HFF-Myc (cell line): ENCODE results near the gene FOXN3.
A peak's percentile ranks its signal among the peaks of the same experiment; 100 is the strongest.

Experiments used
- DNase-seq: peaks from one replicate; pipeline ENCODE4 v3.0.0-alpha.2; 2011; ENCODE audit warnings: low read depth; ENCODE audit errors: extremely low read depth
- H3K4me3 ChIP-seq: replicated peaks from 2 replicates; pipeline ENCODE4 v1.5.1; 2011; ENCODE audit warnings: low read depth, mild to moderate bottlenecking, control low read depth, low read length
- TF ChIP-seq, protein P1 (sequence below): IDR thresholded peaks from 2 replicates; pipeline ENCODE4 v1.5.1; 2012; ENCODE audit warnings: mild to moderate bottlenecking, low read depth, low read length, control low read depth; ENCODE audit errors: missing control alignments

FOXN3 gene

DNA sequence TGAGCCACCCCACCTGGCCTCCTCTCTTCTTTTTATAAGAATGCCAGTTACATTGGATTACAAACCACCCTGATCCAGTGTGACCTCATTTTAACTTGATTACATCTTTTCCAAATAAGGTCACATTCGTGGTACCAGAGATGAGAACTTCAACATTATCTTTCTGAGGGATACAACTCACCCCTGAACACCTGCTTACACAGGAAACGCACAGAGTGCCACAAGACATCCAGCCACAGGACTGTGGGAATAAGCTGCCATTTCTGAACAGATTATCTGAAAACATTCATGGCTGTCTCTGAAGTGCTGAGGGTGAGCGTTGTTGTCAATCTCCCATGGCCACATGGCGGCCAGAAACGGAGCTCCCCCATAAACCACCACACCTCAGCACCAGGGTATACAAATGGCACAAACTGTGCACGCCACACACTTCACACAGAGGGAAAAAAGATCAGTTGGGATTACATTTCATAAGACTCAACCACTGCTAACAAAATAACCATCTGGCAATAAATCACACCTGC lies 23.7 kb downstream of the FOXN3 start:
- DNase-seq: no peak
- H3K4me3 ChIP-seq: no peak overlapping the region
- TF ChIP-seq, protein P1, sequence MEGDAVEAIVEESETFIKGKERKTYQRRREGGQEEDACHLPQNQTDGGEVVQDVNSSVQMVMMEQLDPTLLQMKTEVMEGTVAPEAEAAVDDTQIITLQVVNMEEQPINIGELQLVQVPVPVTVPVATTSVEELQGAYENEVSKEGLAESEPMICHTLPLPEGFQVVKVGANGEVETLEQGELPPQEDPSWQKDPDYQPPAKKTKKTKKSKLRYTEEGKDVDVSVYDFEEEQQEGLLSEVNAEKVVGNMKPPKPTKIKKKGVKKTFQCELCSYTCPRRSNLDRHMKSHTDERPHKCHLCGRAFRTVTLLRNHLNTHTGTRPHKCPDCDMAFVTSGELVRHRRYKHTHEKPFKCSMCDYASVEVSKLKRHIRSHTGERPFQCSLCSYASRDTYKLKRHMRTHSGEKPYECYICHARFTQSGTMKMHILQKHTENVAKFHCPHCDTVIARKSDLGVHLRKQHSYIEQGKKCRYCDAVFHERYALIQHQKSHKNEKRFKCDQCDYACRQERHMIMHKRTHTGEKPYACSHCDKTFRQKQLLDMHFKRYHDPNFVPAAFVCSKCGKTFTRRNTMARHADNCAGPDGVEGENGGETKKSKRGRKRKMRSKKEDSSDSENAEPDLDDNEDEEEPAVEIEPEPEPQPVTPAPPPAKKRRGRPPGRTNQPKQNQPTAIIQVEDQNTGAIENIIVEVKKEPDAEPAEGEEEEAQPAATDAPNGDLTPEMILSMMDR: no peak

DNA sequence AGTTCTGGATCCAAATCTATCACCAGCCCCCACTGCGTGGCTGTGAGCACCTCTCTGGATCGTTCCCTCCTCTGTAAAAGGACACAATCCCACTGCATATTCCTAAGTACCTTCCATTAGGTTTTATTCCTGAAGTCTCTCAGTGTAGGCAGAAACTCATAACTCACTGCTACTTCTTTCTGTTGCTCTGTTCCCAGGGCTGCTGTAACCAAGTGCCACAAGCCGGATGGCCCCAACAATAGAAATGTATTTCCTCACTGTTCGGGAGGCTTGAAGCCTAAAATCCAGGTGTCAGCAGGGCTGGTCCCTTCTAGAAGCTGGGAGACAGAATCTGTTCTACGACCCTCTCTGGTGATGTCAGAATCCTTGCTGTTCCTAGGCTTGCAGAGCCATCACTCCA lies 24.9 kb downstream of the FOXN3 start:
- H3K4me3 ChIP-seq: no peak overlapping the region
- TF ChIP-seq, protein P1: no peak
- DNase-seq: no peak

DNA sequence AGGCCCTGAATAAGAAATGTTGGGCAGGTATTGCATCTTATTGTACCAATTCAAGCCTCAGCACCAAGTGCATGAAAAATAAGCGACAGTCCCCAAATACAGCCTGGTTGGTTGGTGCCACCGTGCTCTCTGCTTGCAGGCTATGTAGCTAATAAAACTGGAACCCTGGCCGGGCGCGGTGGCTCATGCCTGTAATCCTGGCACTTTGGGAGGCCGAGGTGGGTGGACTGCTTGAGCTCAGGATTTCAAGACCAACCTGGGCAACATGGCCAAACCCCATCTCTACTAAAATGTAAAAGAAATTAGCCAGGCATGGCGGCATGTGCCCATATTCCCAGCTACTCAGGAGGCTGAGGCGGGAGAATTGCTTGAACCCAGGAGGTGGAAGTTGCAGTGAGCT lies 25.5 kb downstream of the FOXN3 start:
- H3K4me3 ChIP-seq: no peak overlapping the region
- TF ChIP-seq, protein P1: no peak
- no peak for DNase-seq

DNA sequence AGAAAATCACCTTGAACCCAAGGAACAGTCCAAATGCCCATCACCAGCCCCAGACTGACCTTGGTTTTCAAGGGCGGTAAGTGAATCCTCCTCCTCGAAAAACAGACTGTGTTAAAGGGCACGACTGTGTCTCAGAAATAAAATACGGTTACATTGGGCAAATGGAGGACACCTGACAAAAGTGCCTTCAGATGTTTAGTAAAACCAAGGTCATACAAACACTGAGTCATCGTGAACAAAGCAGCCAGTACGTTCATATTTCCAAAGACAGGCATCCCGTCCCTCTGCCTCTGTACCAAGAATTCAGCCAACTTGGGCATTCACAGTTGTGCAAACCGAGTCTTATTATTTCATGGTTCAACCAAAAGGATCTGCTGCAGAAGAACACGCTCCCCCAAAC lies 25.9 kb downstream of the FOXN3 start:
- no peak overlapping the region for H3K4me3 ChIP-seq
- TF ChIP-seq, protein P1: no peak
- DNase-seq: no peak

DNA sequence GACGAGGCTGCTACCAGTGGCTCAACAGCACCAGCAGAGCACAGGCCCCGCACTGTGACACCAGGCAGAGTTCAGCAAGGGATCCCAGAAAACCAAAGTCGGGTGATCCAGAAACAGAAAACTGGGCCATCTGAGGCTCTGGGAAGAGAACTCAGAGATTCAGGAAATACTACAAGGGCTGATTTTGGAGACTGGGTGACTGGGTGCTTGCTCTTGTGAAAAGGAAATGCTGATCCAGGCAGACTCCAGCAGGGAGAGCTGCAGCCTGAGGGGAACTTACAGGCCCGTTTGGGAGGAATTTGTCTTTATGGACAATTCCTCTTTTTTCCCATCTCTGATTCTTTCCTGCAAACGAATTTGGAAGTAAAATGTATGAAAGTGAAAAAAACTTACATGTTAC lies 28.2 kb downstream of the FOXN3 start:
- DNase-seq: no peak
- no peak overlapping the region for H3K4me3 ChIP-seq
- TF ChIP-seq, protein P1: peak; percentile 6

DNA sequence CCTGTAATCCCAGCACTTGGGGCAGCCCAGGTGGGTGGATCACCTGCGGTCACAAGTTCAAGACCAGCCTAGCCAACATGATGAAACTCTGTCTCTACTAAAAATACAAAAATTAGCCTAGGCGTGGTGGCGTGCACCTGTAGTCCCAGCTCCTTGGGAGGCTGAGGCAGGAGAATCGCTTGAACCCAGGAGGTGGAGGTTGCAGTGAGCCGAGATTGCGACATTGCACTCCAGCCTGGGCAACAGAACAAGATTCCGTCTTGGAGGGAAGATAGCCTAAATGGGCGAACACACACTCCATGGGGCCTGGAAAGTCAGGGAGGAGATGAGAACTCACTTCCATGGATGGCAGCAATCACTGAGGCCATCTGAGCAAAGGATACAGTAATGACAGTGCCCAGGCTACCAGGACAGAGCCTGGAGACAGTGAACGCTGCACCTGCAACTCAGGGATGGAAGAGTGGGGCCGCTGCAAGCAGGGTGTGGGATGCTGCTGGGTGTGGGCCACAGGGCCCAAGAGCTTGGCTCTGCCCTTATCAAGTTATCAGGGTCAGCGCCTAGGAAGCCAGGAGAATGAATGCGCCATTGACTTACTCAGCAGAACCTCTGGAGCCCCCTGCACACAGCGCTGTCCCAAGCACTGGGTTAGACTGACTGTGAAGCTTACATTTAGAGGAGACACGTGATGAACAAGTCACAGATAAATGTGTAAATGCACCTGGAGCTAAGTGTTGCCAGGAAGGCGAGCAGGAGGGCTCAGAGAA lies 28.9 kb downstream of the FOXN3 start:
- TF ChIP-seq, protein P1: no peak
- H3K4me3 ChIP-seq: no peak overlapping the region
- DNase-seq: no peak
